Measurements from ENCODE around the gene FAM110A.
"Not testable (repeated sequence)": the region's sequence is repeated elsewhere in the genome, so short reads cannot be mapped to it uniquely, and the experiment has no call there.

Gene FAM110A

DNA sequence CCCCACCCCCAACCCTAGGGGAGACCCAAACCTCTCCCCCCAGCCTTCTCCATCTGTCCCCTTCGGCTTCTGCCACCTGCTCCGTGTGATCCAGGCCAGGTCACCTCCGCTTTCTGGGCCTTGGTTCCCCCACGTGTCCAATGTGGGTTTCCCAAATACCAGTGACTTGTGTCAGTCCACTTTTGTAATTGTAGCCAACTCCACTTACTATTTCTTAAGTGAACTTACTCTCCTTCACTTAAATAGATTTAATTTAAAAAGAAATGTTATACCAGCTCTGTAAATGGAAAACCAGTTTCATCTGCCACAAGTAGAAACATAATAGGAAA lies 10.0 kb upstream of the FAM110A start:
- DNase-seq (ENCODE audit: low spot score), result no peak

DNA sequence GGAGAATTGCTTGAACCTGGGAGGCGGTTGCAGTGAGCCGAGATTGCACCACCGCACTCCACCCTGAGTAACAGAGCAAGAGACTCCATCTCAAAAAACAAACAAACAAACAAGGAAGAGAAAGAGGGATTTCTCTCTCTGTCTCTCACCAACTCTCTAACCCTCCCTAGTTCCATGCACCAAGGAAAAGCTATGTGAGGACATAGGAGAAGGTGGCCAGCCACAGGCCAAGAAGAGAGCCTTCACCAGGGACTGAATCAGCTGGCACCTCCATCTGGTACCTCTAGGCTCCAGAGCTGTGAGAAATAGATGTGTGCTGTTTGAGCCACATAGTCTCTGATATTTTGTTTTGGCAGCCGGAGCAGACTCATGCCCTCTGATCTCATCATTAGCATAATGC lies 9.0 kb upstream of the FAM110A start:
- DNase-seq (ENCODE audit: low spot score), result no peak

DNA sequence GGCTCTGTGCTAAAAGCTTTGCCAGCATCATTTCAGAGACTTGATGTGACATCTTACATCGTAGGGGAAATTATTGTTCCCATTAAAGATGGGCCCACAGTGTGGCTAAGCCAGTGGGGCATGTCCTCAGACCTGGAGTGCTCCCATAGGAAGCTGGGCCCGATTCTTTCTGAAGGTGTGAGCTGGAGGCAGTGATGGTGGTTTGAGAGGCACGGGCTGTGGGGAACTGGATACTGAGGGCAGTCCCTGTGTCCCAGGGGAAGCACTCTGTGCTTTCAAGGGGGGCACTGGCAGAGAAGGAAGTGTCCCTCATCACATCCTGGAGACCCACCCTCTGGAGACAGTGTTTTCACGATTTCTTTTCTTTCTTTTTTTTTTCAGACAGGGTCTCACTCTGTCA lies 8.6 kb upstream of the FAM110A start:
- DNase-seq (ENCODE audit: low spot score), result no peak

DNA sequence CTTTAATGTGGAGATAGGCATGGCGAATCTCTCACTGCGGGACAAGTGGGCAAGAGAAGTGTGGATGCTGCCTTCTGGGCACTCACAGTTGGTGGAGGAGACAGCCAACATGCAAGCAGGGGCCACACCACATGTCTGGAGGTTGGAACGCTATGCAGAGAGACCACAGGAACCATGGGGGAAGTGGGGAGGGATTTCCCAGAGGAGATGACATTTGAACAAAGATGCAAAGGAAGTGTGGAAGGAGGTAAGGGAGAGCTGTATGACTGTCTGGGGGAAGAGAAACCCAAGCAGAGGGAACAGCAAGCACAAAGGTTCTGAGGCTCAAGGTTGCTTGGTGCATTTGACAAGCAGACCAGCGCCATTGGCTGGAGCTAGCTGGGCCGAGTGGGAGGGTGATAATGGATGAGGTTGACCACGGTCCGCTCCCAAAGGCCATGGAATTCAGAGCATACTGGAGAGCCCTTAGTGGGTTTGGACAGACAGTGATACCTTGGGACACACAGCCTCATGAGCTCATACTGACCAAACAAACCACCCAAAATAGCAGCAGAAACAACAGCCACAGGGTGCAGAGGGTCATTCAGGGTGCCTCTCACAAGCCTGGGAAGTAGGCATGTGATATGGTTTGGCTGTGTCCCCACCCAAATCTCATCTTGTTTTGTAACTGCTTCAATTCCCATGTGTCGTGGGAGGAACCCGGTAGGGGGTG lies 7.6 kb upstream of the FAM110A start:
- no peak for DNase-seq (ENCODE audit: low spot score)

DNA sequence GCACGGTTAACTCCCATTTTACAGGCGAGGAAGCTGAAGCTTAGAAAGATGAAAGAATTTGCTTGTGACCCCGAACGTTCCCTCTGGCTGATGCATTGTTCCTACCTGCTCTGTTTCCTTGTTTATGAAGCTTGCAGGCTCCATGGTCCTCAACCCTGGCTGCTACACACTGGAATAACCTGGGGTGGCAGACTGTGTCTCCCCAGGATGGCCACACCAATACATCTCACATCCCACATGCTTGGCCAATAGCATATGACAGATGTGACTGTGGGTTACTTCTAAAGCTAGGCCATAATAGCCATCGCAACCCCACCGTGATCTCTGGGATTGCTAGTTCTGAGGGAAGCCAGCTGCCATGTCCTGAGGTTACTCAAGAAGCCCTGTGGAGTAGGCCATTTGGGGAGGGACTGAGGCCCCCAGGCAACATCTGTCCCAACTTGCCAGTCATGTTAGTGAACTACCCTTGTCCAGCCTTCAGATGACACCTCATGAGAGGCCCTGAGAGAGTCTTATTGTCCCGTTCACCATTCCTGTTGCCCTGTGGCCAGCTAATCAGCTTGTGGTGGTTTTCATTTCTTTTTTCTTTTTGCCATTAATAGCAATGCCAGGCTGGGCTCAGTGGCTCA lies 6.7 kb upstream of the FAM110A start:
- no peak for DNase-seq (ENCODE audit: low spot score)

DNA sequence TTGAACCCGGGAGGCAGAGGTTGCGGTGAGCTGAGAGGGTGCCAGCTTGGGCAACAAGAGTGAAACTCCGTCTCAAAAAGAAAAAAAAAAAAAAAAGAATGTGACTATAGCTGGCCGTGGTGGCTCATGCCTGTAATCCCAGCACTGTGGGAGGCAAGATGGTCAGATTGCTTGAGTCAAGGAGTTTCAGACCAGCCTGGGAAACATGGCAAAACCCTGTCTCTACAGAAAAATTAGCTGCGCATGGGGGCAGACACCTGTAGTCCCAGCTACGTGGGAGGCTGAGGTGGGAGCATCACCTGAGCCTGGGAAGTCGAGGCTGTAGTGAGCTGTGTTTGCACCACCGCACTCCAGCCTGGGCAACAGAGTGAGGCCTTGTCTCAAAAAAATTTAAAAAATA lies 5.5 kb upstream of the FAM110A start:
- DNase-seq (ENCODE audit: low spot score), result not testable (repeated sequence)

DNA sequence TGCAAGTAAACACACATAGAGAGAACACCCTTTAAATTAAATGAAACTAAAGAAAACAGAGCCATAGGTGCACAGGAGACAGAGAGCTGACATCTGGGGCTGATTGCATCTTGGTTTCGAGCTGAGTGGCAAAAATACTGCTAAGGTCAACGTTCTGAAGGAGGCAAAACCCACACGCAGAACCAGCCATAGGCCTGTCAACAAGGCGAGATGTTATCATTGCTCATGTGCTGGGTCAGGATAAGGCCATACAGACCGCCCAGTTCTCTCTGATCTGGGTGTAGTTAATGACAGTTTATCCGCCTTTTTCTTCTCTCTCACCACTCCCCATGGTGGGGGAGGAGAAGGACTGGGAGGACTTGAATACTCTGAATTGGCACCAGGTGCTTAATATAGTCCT lies 4.5 kb upstream of the FAM110A start:
- no peak for DNase-seq (ENCODE audit: low spot score)

DNA sequence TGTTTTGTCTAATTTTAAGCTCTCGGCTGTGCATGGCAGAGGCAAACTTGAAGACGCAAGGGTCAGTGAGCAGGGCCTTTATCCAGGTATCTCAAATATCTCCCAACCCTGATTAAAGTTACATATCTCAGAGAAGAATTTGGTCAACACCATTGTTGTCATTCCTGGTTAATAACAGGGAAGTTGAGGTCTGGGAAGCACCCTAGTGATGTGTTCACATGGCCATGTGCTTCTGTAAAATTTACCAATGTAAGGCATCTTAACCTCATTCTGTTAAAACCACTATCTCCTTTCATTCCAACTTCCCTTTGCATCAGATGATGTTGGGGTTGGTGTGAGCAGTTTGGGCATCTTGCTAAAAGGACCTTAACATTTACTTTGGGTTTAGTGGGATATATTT lies 4.0 kb upstream of the FAM110A start:
- DNase-seq (ENCODE audit: low spot score), result no peak

DNA sequence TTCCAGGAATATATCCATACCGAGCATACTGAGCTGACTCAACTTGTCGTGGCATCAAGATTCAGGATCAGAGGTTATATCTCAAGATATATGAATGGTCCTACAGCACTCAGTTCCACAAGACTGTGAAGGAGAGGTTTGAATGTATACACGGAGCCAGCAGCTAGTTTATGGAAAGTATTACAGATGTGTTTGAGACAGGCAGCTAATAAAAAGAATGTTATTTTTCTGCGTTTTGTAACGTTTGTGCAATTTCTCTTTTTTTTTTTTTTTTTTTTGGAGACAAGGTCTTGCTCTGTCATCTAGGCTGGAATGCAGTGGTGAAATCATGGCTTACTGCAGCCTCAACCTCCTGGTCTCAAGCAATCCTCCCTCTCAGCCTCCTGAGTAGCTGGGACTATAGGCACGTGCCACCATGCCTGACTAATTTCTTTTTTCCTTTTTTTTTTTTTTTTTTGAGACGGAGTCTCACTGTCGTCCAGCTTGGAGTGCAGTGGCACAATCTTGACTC lies 3.4 kb upstream of the FAM110A start:
- no peak for DNase-seq (ENCODE audit: low spot score)

DNA sequence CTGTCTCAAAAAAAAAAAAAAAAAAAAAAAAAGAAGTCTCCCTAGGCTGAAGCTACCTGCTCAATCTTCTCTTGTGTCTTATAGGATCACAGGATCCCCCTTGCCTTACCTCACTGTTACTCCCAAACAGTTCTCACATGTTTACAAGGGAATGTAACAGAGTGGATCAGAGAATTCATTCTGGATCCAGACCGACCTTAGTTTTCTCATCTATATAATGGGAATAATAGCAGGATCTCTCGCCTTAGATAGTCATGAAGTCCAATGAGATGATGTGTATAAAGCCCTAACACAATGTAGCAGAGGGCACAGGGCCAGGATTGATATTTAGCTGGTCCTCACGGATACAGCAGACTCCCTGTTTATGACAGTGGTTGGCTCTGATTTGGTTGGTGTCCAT lies 2.3 kb upstream of the FAM110A start:
- DNase-seq (ENCODE audit: low spot score), result no peak

DNA sequence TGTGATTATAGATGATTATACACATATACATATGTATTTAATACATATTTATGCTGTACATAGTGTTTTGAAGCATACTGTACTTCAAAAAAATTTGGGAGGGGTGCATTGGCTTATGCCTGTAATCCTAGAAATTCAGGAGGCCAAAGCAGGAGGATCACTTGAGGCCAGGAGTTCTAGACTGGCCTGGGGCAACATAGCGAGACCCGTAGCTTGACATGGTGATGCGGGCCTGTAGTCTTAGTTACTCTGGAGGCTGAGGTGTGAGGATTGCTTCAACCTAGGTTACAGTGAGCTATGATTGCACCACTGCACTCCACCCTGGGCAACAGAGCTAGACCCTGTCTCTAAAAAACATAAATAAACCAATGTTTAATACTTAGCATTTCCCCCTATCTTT lies 1.6 kb upstream of the FAM110A start:
- no peak for DNase-seq (ENCODE audit: low spot score)

DNA sequence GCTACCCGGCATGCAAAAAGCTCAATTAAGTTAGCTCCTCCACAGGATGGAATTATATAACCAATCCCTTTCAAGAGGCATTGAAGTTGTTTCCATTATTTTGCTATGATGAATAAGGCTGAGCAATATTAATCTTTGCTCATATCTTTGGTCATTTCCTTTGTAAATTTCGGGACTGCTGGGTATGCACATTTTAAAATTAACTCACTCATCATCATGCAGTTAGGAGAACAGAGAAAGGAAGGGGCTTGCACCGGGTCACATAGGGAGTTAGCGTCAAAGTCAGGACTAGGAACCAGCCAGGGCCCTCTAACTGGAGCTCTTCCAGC lies 430 bp upstream of the FAM110A start:
- DNase-seq (ENCODE audit: low spot score), result no peak

DNA sequence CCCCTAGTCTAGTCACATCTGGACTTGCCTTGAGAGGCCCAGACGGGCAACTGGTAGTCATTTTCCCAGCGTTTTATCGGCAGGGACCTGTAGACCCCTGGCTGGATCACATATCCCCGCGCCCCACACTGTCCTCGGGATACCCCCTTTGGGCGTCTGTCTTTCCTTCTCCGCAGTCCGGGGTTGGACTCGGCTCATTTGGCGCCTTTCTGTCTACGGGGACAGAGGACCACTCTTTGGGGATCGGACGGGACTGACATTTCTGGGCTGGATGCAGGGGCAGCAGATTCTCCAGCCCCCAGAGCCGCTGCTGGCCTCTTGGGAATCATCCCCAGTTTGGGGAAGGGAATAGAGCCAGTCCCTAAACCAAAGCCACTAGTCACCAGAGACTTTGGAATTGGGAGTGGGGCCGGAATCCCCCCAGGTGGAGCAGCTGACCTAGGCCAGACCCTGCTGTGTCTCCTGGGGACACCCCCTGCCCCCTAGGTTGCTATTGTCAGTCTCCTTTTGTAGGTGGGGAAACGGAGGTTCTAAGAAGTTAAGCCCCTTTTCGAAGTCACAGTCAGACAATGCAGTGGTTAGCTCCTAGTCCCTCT lies 734 bp downstream of the FAM110A start:
- no peak for DNase-seq (ENCODE audit: low spot score)

DNA sequence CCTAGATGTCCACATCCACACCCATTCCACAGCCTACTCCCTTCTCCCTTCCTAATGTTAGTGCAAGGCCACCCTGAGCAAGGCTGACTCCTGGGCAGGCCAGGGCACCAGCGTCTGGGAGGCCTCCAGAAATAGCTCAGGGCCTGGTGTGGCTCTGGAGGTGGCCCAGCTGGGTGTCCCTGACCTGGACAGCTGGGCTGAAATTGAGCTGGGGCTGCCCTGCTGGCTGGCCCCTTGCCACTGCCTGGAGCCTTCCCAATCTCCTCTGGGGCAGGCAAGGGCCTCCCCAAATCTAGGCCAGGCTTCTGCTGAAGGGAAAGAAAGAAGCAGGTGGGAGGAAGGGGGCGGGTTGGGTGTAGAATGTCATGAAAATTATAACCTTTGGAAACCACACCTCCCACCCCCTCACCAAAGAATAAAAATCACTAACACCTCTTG lies 2.1 kb downstream of the FAM110A start:
- DNase-seq (ENCODE audit: low spot score), result no peak

DNA sequence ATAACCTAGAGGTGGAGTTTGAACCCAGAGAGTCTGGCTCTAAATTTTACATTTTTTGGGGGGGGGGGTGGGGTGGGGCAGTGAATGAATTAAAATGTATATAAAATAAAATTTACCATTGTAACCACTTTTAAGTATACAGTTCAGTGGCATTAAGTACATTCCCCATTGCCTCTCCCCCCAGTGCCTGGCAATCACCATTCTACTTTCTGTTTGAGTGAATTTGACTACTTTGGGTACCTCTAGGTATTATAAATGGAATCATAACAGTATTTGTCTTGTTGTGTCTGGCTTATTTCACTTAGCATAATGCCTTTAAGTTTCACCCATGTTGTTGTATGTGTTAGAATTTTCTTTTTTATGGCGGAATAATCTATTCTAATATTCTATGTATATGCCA lies 2.7 kb downstream of the FAM110A start:
- DNase-seq (ENCODE audit: low spot score), result no peak

DNA sequence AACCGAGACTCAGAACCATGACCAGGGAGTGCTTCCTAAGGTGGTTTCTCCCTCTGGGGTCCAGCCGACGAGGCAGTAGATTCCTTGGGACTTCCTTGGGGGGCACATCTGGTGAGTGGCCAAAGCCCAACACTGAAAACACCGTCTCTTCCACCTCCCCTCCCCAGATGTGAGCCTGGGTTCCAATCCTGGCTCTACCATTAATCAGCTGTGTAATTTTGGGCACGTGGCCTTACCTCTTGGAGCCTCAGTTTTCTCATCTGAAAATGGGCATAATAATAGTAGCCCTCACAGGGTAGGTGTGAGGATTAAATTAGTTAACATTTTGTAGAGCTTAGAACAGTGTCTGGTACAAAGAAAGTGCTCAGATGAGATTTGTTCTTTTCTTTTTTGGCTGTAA lies 5.5 kb downstream of the FAM110A start:
- no peak for DNase-seq (ENCODE audit: low spot score)

DNA sequence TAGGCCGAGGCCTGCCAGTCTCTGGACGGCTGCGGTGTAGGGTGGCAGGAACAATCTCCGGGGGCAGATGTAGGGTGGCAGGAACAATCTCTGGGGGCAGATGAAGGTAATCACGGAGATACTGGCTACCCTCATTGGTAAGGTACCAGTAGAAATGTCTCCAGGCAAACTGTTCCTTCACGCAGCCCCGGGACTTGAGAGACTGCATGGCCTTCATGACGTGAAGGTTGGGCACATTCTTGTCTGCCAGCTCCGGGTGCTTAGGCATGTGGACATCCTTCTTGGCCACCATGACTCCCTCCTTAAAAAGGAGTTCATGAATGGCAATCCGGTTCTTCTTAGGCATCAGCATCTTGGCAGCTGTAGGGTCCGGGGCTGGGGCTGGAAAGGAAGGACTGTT lies 6.1 kb downstream of the FAM110A start:
- no peak for DNase-seq (ENCODE audit: low spot score)

DNA sequence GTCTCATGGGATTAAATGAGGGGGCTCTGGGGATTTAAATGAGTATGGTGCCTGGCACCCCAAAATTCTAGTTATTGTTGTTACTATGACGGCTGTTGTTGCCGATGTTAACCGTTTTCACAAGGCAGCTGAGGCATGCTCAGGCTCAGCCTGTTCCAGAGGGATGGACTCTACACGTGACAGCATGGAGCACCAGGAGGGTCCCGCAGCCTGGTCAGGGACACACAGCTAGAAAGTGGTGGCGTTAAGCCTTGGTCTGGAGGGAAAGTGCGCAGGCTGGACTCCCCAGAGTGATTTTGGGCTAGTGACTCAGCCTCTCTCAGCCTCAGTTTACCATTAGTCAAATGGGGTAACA lies 7.0 kb downstream of the FAM110A start:
- no peak for DNase-seq (ENCODE audit: low spot score)

DNA sequence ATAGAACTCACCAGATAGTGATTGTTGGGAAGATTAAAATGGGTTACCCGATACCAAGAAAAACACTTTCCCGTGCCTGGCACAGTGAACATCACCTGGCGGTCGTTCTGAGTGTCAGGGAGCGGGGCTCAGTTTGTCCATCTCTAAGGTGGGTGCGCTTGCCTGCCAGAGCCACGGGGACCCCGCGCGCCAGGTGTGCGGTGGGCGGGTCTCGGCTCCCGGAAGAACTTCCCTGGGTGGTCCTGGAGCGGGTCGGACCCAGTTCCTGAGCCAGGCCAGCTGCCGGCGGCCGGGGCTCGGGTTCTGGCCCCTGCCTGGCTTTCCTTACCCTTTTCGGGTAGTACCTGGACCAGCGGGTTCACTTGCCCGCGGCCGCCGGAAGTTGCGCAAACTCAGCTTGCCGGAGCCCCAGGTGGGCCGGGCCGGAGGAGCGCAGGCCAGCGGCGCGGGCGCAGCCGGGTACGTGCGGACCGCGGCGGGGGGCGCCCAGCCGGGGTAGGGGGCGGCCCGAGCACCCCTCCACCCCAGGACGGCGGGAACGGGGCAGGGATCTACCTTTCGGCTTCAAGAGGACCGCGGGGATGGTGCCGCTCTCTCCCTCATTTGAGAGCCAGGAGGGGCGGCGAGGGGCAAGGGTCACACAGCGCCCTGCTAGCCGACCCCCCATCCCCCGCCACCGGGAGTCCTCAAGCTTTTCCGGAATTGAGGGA lies 7.5 kb downstream of the FAM110A start:
- DNase-seq (ENCODE audit: low spot score), result no peak

DNA sequence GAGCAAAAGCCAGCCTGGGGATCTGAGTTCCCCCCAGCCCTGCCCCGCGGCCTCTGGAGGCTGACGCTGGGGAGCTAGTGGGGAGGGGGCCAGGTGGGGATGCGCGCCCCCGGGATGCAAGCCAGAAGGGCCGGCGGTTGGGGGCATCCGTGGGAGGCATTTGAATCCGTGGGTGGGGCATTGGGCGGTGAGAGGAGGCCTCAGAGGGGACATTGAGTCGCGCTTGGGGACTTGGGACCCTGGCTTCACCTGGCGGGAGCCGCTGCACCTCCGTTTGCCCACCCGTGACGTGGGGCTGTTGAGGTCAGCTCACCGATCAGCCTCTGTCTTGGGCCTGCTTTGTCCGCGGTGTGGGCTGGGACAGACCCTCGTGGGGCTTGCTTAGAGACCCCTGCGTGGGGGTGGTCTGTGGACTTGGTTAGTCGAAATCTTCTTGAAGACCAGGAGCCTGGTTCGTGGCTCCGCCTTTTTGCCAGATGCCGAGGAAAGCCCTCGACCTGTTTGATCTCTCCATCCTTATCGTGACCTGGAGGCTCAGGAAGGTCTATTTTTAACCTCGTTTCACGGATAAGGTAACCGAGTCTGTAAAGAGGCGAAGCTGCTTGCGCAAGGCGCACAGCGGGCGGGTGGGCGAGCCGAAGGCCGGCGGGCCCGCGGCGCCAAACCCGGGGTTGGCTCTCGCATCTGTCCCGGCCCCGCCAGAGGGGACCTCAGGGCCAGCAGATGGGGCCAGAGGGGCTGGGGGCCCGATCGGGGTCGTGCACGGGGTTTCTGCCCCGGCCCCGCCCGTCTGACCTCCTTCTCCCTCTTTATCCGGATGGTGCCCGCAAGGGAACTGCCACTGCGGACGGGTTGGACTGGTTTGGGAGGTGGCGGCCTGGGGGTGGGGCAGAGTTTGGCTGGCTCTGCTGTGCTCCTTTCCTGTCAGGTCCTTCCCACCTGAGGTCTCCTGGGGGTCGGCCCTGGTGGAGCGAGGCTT lies 8.3 kb downstream of the FAM110A start:
- no peak for DNase-seq (ENCODE audit: low spot score)

DNA sequence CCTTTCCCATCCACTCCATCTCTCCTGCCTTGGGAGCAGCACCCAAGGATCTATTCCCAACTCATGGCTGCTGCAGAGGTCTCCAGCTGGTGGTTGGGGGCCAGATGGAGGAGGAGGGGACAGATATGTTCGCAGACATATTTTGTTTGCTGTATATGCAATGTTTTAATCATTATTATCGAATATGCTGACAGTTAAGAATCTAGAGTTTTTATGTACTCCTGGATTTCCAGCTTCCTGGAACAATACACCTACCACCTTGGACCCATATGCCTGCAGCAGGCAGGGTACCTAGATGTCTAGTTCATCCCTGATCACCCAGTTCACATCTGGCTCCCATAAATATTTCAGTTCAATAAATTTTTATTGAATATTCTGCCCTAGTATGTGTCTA lies 9.0 kb downstream of the FAM110A start:
- no peak for DNase-seq (ENCODE audit: low spot score)

DNA sequence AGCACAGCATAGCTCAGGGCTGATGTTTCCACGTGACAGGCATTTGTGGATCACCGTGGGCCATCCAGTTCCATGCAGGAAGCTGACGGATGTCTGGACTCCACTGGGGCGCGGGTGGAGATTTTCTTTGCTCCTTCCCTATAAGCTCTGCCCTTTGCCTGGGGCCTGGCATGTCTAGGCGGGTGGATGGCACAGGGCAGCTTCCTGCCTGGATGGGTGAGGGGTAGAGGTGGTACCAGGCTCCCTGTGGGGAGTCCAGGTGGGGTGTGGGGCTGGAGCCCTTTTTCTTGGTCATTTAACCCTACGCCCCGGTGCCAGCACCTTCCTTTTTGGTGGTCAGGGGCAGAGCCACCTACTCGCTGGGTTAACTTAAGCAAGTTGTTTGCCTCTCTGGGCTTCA lies 10.4 kb downstream of the FAM110A start:
- no peak for DNase-seq (ENCODE audit: low spot score)
